M059J (cell line): ENCODE measurements around the gene OR56A3. TPM values are rescaled to one million over a fixed set of nuclear protein-coding genes. Genes with fewer than 3 reads are reported as not detected.

Experiments used
- DNase-seq: peaks from one replicate; pipeline ENCODE4 v3.0.0-alpha.2; 2012; ENCODE audit warnings: low read depth
- total RNA-seq: library from RNA; depleted of rRNA; stranded (reverse); fragments of >200 nt; shearing (Covaris generic); gene quantifications from 2 replicates; pipeline ENCODE4 v1.2.3, GENCODE V29; 2014; rRNA removed

Gene OR56A3
- total RNA-seq, 1 experiment from 2014 or later: not detected

DNA sequence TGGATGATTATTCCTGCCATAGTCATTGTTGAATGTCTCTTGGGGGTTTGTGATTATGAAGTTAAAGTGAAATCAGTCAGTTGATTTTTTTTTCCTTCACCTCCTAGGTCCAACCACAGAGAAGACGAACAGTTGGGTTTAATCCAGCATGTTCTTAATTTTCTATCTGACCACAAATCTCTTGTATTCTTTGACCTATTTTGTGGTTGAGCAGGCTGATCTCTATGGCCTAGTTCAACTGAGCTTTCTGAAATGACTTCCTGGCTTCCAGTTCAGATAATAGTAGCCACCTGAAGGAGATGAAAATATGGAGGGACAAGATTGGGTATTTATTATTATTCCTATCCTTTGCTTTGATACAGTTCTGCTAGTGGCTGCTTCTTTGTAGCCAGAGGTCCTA, 31.5 kb downstream of the OR56A3 start:
- DNase-seq: no peak

DNA sequence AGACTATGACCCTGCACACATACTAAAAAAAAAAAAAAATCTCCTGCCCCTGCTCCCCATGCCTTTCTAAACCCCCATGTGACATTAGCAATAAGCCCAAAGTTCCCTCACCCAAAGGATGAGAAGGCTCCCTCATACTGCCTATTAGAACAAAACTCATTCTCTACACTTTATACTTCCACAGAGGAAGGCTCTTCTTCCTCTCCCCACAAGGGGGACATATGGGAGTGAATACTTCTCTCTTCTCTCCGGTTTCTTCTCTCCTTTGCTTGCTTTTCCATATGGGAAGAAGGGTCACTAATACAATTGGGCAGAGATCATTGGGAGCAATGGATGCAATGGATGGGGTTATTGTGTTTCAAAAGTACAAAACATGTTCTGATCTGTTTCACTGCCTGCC, 41.4 kb downstream of the OR56A3 start:
- DNase-seq: no peak

- DNase-seq: no peak
Observed at GRCh38 chr11:5986885-5987284, 44.8 kb downstream of the OR56A3 start, which contains the start of gene OR52L1. OR52L1 (minus strand) TSS chr11:5986985; CDS start chr11:5986930, 55 bp downstream.

- no peak for DNase-seq
Observed at GRCh38 chr11:5989203-5989602, 47.2 kb downstream of the OR56A3 start.

GRCh38 chr11:5992150-5992549, 50.1 kb downstream of the OR56A3 start:
- DNase-seq: no peak

GRCh38 chr11:5992604-5993251, 50.7 kb downstream of the OR56A3 start:
- peak; percentile 19 for DNase-seq

DNA sequence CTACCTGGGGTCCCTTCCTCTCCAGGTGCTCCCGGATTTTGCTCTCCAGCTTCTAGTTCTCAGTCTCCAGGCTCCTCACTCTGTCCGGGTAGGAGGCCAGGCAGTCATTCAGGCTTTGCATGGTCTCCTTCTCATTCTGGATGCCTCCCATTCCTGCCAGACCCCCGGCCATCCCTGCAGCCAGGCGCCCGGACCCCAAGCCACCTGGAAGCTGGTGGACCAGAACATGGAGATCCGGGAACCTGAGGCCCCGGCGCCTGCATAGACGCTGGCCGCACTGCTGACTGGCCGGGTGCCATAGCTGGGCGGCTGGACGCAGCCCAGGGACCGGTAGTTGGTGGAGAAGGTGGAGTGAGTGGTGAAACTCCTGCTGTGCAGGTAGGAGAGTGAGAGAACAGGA, 52.7 kb downstream of the OR56A3 start:
- DNase-seq: no peak

Other genes with a start within 250 kb of the OR56A3 start
- gene OR56B1, start 205.8 kb upstream of the OR56A3 start, total RNA-seq: not detected in 2 replicates
- gene OR52N4, start 188.0 kb upstream of the OR56A3 start, total RNA-seq: not detected in 2 replicates
- gene OR52N5, start 158.9 kb upstream of the OR56A3 start, total RNA-seq: not detected in 2 replicates
- gene OR52N1, start 151.0 kb upstream of the OR56A3 start, total RNA-seq: not detected in 2 replicates
- gene OR52N2, start 133.3 kb upstream of the OR56A3 start, total RNA-seq: 0.12 TPM in 1 of 2 replicates, not detected in the other
- not detected in 2 replicates for gene OR52E6, start 100.4 kb upstream of the OR56A3 start, total RNA-seq
- gene OR52E8, start 84.6 kb upstream of the OR56A3 start, total RNA-seq: not detected in 2 replicates
- not detected in 2 replicates for gene OR52E4, start 61.6 kb upstream of the OR56A3 start, total RNA-seq
- not detected in 2 replicates for gene OR52E5, start 49.0 kb upstream of the OR56A3 start, total RNA-seq
- not detected in 2 replicates for gene OR56A5, start 26.2 kb downstream of the OR56A3 start, total RNA-seq
- gene OR52L1, start 44.7 kb downstream of the OR56A3 start, total RNA-seq: 0.37 TPM in 1 of 2 replicates, not detected in the other
- gene OR56A4, start 64.7 kb downstream of the OR56A3 start, total RNA-seq: not detected in 2 replicates
- not detected in 2 replicates for gene OR56A1, start 88.5 kb downstream of the OR56A3 start, total RNA-seq
- not detected in 2 replicates for gene OR56B4, start 165.4 kb downstream of the OR56A3 start, total RNA-seq
- gene OR52B2, start 228.1 kb downstream of the OR56A3 start, total RNA-seq: not detected in 2 replicates